GM12874 (cell line): ENCODE results near the gene SPTBN2.

Experiments used
- TF ChIP-seq, protein P1 (sequence below): IDR thresholded peaks from 2 replicates; pipeline ENCODE4 v1.5.1; 2011; ENCODE audit warnings: low read depth, mild to moderate bottlenecking, control low read depth, low read length, moderate library complexity; ENCODE audit not compliant: insufficient read depth

SPTBN2 gene

GRCh38 chr11:66706989-66707388, 22.0 kb downstream of the SPTBN2 start:
- TF ChIP-seq, protein P1, sequence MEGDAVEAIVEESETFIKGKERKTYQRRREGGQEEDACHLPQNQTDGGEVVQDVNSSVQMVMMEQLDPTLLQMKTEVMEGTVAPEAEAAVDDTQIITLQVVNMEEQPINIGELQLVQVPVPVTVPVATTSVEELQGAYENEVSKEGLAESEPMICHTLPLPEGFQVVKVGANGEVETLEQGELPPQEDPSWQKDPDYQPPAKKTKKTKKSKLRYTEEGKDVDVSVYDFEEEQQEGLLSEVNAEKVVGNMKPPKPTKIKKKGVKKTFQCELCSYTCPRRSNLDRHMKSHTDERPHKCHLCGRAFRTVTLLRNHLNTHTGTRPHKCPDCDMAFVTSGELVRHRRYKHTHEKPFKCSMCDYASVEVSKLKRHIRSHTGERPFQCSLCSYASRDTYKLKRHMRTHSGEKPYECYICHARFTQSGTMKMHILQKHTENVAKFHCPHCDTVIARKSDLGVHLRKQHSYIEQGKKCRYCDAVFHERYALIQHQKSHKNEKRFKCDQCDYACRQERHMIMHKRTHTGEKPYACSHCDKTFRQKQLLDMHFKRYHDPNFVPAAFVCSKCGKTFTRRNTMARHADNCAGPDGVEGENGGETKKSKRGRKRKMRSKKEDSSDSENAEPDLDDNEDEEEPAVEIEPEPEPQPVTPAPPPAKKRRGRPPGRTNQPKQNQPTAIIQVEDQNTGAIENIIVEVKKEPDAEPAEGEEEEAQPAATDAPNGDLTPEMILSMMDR: no peak

GRCh38 chr11:66705587-66706335, 23.3 kb downstream of the SPTBN2 start:
- TF ChIP-seq, protein P1: no peak

DNA sequence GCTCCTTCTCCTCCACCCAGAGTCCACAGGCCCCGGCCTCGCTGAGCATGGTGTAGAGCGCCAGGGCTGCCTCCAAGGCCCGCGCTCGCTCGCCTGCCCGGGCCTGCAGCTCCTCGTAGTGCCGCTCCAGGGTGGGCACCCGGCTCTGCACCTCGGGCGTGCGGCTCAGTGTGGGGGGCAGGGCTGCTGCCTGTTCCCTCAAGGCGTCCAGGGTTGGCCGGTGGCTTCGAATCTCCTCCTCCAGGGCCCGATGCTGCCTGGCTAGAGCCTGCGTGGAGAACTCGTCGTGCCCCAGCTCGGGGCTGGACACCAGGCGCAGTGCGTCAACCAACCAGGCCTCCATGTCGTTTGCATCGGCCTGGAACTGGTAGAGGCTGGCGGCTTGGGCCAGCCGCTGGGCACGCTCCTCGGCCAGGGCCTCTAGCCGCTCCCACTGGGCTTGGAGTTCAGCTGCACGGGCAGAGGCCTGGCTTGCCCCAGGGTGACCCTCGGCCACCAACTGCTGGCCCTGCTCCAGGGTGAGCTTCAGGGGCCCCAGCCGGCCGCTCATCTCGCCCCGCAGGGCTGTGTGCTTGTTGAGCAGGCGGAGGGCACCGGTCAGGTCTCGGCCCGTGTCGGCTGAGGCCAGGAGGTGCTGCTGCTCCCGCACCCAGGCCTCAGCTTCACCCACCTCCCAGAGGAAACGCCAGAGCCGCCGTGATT, 24.2 kb downstream of the SPTBN2 start:
- TF ChIP-seq, protein P1: no peak

DNA sequence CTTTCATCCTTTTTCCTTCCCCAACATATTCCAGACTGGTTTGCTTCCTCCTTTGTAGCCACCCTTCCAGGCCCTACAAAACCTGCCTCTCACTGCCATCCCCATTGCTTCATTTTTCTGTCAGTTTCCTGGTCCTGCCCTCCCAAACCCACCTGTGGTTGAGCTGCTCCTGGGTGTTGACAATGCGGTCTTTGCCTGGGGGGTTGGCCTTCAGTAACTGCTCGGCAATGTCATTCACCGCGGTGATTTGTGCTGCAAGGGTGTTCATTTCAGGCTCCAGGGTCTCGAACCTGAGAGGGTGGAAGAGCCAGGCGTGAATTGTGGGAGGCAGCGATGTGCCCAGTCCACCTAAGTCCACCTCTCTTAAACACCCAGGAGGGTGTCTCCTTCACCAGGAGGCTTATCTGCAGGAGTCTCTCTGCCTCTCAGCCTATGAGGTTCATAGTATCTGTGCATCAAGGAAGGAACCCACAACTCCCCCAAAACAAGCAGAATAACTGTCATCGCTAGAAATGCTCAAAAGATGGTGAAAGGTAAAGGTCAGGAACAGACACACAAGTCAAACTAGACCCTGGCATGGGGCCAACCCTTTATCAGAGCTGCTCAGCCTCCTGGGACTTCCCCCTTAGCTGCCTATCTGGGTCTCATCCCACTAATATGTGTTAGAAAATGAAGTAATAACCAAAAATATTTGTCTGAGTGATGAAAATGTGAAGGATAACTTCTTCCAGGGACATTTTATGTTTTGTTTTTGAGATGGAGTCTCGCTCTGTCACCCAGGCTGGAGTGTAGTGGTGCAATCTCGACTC, 27.4 kb downstream of the SPTBN2 start:
- TF ChIP-seq, protein P1: no peak

DNA sequence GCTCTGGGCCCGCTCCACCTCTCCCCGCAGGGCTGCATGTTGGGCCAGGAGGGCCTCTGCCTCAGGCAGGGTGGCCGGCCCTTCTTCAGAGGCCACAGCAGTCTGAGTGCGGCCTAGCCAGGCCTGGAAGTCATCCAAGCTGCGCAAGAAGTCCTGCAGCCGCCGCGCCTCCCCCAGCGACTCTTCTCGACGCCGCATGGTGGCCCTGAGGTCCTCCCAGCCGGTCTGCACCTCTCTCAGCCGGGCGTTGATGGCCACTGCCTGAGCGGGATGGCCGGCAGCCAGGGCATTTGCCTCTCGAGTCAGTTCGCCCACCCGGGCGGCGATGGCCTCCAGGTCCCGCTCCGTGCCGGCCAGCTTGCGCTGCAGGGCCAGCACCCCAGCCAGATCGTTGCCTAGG, 28.3 kb downstream of the SPTBN2 start:
- TF ChIP-seq, protein P1: no peak

DNA sequence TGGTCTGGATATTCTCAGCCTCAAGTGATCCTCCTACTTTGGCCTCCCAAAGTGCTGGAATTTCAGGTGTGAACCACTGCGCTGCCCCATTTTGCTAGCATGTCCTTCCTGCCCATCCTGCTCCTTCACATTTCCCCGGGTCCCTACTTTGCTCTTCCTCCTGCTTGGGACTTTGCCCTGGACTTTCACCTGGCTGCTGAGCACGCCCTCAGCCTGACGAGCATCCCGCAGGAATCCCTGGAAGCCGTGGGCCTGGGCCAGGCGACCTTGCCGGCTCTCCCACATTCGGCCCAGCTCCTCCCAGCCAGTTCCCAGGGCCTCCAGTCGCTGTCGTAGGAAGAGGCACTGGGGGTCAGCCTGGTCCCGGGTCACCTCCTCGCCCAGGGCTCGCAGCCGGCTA, 28.7 kb downstream of the SPTBN2 start:
- TF ChIP-seq, protein P1: no peak

DNA sequence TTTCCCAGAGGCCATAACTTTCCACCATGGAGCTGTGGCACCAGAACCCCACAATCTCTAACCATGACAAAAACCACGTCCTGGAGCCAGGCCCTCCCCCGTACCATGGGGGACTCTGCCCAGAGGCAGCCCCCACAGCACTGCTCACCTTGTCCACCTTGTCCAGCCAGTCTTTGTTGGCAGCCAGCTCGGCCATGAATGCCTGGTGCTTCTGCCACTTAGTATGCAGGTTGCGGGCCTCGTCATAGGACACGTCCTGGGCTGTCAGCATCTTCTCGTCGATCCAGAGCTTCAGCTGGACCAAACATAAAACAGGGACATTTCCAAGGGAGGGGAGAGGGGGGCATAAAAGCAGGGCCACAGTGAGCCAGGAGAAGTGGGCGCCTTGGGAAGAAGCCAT, 30.5 kb downstream of the SPTBN2 start:
- TF ChIP-seq, protein P1: no peak
